ENCODE measurements around the gene ATP2C2. TPM values are rescaled to one million over a fixed set of nuclear protein-coding genes. Genes with fewer than 3 reads are reported as not detected.
"Not testable (repeated sequence)": the region's sequence is repeated elsewhere in the genome, so short reads cannot be mapped to it uniquely, and the experiment has no call there.

ATP2C2 gene
- total RNA-seq, 2 donors from 2014 or later = not detected

DNA sequence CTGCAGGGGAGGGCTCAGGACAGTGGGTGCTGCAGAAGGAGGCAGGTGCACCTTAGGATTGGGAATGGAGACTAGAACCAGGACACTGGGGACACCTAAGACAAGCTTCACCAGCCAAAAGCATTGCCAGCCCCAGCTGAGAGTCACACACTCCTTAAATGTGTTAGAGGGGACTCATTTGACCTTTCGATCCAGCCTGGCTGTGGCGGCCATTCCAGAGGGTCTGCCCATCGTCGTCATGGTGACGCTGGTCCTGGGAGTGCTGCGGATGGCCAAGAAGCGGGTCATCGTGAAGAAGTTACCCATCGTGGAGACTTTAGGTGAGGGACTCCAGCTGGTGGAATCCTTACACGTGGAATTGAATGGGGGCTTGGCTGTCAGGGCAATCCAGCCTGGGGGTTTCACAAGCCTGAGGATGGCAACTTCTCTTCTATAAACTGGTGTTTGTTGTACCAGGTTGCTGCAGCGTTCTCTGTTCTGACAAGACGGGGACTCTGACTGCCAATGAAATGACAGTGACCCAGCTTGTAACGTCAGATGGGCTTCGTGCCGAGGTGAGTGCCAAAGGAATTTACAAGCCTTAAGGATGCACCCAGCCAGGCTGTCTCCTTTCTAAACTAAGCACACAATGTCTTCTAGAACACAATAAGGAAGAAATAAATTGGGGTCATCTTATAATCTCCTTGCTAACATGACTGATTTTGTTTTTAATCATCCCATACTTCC lies 70.8 kb downstream of the ATP2C2 start:
- no peak for ATAC-seq
- Mint-ChIP-seq H3K27ac (no peak overlapping the region), H3K36me3 (no peaks in the 10 kb centered on the region), H3K9me3 (no peaks in the 10 kb centered on the region), H3K4me3 (no peak overlapping the region), H3K4me1 (ENCODE audit: low read depth in 2 of 2) (no peaks in the 10 kb centered on the region), H3K27me3 (peaks cover 7 to 9% of the 10 kb centered on the region in 2 donors)
- DNase-seq (ENCODE audit: low spot score) = no peak

DNA sequence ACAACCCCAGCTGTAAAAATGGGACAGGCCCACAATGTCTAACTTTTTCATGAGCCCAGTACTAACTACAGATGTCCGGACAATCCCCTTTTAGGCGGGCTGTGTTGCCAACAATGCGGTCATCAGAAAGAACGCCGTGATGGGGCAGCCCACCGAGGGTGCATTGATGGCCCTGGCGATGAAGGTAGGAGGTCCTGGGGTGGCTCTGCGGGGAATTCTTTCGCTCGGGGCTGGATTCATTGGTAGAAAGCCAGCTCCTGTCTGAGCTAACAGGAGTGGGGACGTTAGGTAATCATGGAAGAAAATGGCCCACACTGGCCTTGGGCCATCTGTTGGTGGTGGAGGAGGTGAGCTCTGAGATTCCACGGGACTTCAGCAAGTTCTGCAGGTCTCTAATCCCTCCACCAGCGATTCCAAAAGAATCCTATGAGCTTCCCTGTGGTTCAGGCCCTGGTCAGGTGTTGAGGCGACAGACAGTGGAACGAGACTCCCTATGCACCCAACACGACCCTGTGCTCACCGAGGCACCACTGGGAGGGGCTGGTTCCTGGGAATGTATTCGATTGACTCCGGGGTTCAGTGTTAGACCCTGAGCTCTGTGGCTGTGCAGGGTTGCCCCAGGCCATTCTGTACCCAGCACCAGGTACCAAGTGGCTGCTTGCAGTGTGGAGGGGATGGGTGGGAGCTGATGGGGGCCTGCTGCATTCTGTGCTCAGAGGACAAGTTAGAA lies 74.2 kb downstream of the ATP2C2 start:
- no peak overlapping the region for H3K4me3 Mint-ChIP-seq
- H3K36me3 Mint-ChIP-seq = no peaks in the 10 kb centered on the region
- ATAC-seq (peak in 1 of 2 donors; percentile 43), DNase-seq (ENCODE audit: low spot score) (no peak)
- no peak overlapping the region for H3K27ac Mint-ChIP-seq
- peaks cover 9 to 10% of the 10 kb centered on the region in 2 donors for H3K27me3 Mint-ChIP-seq
- H3K4me1 Mint-ChIP-seq (ENCODE audit: low read depth in 2 of 2) = no peaks in the 10 kb centered on the region
- H3K9me3 Mint-ChIP-seq = no peaks in the 10 kb centered on the region

DNA sequence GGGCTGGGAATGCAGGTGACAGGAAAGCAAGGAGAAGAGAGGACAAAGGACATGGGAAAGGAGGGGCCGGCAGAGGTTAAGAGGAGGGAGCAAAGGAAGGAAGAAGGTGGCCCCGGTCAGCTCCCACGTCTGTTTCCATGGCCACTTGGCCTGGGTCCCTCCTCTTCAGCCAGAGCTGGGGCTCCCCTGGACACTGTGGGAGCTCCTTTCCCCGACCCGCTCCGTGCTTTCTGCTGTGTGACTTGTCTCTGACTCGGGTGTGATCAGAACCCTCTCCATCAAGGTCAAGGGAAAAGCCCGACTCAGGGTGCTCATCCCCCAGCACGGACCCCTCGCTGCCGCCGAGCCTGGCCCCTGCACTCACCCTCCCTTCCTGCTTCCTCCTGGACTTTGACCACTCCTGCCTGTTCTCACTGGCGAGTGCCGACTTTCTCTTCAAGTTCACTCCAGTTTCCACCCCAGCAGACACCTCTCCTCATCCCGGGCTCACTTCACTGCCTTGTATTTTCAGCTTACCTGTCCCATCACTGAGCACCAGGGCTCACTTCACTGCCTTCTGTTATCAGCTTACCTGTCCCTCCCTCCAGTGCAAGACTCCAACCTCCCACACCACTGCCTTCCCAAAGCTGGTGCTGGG lies 74.9 kb downstream of the ATP2C2 start:
- H3K36me3 Mint-ChIP-seq = no peaks in the 10 kb centered on the region
- H3K4me1 Mint-ChIP-seq (ENCODE audit: low read depth in 2 of 2) = no peaks in the 10 kb centered on the region
- H3K4me3 Mint-ChIP-seq = no peak overlapping the region
- ATAC-seq = peak in 1 of 2 donors; percentile 37
- DNase-seq (ENCODE audit: low spot score) = peak; percentile 25
- H3K9me3 Mint-ChIP-seq = no peaks in the 10 kb centered on the region
- peaks cover 9 to 10% of the 10 kb centered on the region in 2 donors for H3K27me3 Mint-ChIP-seq
- no peak overlapping the region for H3K27ac Mint-ChIP-seq

DNA sequence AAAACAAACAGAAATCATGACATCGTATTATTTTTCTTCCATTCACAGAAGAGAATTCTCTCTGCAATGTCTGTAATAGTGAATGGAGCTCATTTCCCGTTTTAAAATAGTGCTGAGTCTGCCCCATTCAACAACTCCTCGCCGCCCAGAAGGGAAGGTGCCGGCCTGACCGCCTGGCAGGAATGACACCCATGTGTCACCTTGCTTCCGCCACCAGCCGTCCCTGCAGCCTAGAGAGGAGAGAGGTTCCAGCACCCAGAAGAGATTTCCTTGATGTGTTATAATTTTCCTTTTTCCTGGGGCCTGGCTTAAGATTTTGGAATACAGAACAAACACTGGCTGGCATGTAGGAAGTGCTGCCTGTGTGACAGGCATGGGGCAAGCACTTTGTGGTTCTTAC lies 76.1 kb downstream of the ATP2C2 start:
- Mint-ChIP-seq H3K36me3 (no peaks in the 10 kb centered on the region), H3K4me3 (no peak overlapping the region), H3K27ac (no peak overlapping the region), H3K27me3 (peaks cover 9 to 13% of the 10 kb centered on the region in 2 donors), H3K9me3 (no peaks in the 10 kb centered on the region), H3K4me1 (ENCODE audit: low read depth in 2 of 2) (no peaks in the 10 kb centered on the region)
- ATAC-seq (no peak), DNase-seq (ENCODE audit: low spot score) (peak; percentile 34)

DNA sequence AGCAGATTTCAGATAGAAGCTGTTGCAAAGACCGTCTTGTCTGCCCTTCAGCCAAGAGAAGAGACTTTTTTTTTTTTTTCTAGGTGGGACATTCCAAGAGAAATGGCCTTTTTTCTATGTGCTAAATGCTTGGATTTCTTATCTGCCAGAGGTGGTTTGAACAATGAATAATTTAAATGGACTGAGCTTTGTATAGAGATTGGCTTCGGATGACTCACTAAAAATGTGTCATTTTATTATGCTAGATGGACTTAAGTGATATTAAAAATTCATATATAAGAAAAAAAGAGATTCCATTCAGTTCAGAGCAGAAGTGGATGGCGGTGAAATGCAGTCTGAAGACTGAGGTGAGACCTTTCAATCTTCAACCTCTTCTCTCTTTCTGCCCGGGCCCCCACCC lies 77.7 kb downstream of the ATP2C2 start:
- no peak for ATAC-seq
- H3K27me3 Mint-ChIP-seq = peaks cover 9 to 13% of the 10 kb centered on the region in 2 donors
- H3K27ac Mint-ChIP-seq = no peak overlapping the region
- H3K36me3 Mint-ChIP-seq = no peaks in the 10 kb centered on the region
- no peaks in the 10 kb centered on the region for H3K4me1 Mint-ChIP-seq (ENCODE audit: low read depth in 2 of 2)
- no peak overlapping the region for H3K4me3 Mint-ChIP-seq
- no peaks in the 10 kb centered on the region for H3K9me3 Mint-ChIP-seq
- DNase-seq (ENCODE audit: low spot score) = no peak

DNA sequence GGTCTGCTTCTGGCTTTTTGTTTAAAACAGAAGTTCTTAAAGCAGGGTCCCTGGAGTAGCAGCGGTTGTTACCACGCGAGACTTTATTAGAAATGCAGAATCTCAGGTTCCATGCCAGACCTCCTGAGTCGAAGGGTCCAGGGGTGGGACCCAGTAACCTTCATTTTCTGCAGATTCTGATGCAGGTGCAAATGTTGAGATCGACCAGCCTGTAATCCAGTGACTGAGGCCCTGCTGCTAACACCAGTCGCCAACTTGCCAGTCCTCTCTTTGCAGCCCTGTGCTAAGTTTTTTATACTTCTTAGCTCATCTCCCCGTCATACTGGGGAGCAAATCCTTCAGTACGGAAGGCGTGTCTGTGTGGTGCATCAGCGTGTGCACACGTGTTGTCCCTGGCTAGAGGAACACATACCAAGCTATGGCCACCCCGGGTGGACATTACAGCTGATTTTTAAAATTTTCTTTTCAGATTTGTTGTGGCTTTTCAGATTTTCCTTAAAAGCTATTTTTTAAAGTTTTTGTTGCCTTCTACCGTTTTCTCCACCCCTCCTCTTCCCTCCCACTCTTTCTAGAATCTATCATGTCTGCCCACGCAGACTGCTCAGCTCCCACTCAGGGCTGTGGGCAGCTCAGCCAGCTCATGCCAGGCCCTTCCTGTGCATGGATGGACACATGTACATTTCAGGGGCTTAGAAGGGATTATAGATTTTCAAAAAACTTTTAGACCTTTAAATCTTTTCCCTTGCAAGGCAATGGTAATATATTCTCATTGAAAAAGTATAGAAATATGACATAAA lies 78.5 kb downstream of the ATP2C2 start:
- H3K36me3 Mint-ChIP-seq = no peaks in the 10 kb centered on the region
- H3K9me3 Mint-ChIP-seq = no peaks in the 10 kb centered on the region

DNA sequence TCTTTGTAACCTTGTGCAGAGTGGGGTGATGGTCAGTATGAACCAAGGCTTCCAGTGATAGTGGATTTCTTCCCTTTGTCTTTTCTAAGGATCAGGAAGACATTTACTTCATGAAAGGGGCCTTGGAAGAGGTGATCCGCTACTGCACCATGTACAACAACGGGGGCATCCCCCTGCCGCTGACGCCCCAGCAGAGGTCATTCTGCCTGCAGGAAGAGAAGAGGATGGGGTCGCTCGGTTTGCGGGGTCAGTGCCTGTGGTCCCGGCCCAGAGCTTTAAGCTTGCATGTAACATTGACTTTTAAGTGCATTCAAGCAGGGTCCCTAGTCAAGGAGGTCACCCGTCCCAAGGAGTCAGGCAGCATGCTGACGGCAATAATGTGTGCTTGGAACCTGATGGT lies 80.1 kb downstream of the ATP2C2 start:
- H3K27me3 Mint-ChIP-seq = peaks cover 4 to 10% of the 10 kb centered on the region in 2 donors
- peak; percentile 35 for DNase-seq (ENCODE audit: low spot score)

More for the DNA sequence above, 78.5 kb downstream of the ATP2C2 start:
- DNase-seq (ENCODE audit: low spot score) (peak; percentile 1), ATAC-seq (no peak)
- no peak overlapping the region for H3K4me3 Mint-ChIP-seq
- no peaks in the 10 kb centered on the region for H3K4me1 Mint-ChIP-seq (ENCODE audit: low read depth in 2 of 2)
- peaks cover 9 to 13% of the 10 kb centered on the region in 2 donors for H3K27me3 Mint-ChIP-seq
- H3K27ac Mint-ChIP-seq = no peak overlapping the region

DNA sequence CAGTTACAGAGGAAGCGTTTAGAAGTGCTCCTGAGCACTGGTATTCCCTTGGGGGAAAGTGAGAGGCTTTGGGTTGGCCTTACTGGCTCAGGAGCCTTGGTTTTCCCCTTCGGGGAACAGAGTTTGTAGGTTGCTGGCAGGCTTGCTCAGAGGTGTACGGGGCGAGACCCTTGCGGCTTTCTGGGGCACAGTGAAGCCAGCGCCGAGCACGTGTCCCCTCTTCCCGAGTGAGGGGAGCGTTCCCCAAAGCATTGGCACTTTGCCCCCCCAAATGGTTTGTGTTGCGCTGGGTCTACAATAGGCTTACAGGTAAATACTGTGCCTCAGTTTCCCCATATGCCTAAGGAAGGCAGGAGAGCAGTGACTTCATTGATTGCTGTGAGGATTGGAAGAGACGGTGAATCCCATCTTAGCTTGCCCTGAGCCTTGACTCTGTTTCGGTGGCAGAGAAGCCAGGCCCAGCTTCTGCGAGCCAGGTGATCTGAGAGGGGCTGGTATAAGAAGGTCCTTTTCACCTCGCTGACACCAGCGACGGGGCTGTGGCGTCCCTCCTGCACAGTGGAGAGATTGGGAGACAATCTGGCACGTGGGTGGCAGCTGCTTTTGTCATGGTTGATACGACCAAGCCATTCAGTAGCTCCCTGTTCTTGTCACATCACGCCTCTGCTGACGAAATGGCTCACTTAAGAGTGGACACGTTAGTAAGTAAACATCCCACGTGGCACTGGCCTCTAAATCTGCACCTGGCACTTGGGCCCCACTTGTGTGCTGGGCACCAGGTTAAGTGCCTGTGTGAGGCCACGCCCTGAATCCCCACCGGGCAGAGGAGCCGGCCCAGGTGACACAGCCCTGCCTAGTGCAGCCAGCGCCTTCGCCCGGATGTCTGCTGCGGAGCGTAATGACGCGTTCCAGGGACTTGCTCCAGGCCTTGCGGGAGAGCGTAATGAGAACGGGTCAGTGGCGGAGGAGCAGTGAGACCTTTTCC lies 81.1 kb downstream of the ATP2C2 start:
- ATAC-seq (no peak), DNase-seq (ENCODE audit: low spot score) (peak; percentile 45)
- no peaks in the 10 kb centered on the region for H3K36me3 Mint-ChIP-seq
- no peak overlapping the region for H3K4me3 Mint-ChIP-seq
- no peak overlapping the region for H3K27ac Mint-ChIP-seq
- no peaks in the 10 kb centered on the region for H3K9me3 Mint-ChIP-seq
- no peaks in the 10 kb centered on the region for H3K4me1 Mint-ChIP-seq (ENCODE audit: low read depth in 2 of 2)
- H3K27me3 Mint-ChIP-seq = peaks cover 0 to 7% of the 10 kb centered on the region in 2 donors

More for the DNA sequence above, 80.1 kb downstream of the ATP2C2 start:
- Mint-ChIP-seq H3K4me1 (ENCODE audit: low read depth in 2 of 2) (no peaks in the 10 kb centered on the region), H3K36me3 (no peaks in the 10 kb centered on the region), H3K9me3 (no peaks in the 10 kb centered on the region), H3K27ac (no peak overlapping the region), H3K4me3 (no peak overlapping the region)
- ATAC-seq = no peak

DNA sequence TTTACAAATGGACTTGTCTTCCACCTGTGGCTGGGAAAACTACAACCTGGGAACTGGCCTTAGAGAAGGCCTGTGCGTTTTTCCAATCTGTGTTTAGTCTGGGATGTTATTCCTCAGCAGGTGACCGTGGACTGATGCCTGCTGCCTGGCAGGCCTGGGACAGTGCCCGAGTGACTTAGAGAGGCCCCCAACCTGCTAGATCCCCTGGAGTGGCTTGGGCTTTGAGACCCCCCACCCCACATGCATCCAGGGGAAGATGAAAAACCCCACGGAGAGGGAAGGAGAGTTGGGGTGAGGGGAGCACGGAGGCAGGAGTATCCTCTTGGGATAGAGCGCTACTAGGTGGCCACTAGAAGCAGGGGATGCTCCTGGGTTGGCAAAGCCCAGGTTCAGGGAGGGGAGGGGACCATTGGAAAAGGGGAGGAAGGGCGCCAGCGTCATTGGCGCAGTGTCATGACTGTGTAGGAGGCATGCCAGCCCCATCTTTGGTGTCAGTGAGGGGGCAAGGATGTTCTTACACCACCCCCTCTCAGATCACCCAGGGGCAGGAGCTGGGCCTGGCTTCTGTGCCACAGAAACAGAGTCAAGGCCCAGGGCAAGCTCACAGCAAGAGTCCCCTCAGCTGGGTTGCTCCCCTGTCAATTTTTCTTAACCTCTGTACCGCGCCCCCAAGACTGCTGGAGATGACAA lies 82.0 kb downstream of the ATP2C2 start:
- H3K4me1 Mint-ChIP-seq (ENCODE audit: low read depth in 2 of 2) = no peaks in the 10 kb centered on the region
- peaks cover 0 to 5% of the 10 kb centered on the region in 2 donors for H3K27me3 Mint-ChIP-seq
- H3K9me3 Mint-ChIP-seq = no peaks in the 10 kb centered on the region
- no peak overlapping the region for H3K4me3 Mint-ChIP-seq
- DNase-seq (ENCODE audit: low spot score) = peak; percentile 50
- H3K36me3 Mint-ChIP-seq = no peaks in the 10 kb centered on the region
- ATAC-seq = no peak
- H3K27ac Mint-ChIP-seq = no peak overlapping the region

DNA sequence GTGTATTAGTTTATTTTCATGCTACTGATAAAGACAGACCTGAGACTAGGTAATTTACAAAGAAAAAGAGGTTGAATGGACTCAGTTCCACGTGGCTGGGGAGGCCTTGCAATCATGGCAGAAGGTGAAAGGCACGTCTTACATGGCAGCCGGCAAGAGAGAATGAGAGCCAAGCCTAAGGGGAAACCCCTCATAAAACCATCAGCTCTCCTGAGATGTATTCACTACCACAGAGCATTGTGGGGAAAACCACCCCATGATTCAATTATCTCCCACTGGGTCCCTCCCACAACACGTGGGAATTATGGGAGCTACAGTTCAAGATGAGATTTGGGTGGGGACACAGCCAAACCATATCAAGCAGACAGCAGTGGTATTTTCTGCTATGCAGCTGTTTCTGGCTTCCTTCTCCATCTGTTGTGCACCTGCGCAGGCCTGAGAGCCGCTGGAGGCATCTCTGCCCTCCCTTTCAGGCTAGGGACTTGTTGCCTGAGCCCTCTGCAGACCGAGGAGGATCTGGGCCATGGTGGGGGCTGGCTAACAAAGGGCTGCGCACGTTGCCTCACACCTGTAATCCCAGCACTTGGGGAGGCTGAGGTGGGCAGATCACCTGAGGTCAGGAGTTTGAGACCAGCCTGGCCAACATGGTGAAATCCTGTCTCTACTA lies 82.8 kb downstream of the ATP2C2 start:
- ATAC-seq; H3K4me1 Mint-ChIP-seq (ENCODE audit: low read depth in 2 of 2); H3K27ac Mint-ChIP-seq: not testable (repeated sequence)

DNA sequence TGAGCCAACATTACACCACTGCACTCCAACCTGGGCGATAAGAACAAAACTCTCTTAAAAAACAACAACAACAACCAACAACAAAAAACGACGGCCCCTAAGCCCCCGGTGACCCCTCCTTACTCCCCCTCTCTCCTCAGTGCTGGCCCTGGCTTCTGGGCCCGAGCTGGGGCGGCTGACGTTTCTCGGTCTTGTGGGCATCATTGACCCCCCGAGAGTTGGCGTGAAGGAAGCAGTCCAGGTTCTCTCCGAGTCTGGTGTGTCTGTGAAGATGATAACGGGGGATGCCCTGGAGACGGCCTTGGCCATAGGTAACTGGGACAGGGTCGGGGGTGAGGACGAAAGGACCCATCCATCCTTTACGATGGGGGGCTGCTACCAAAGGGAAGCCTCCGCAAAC lies 83.4 kb downstream of the ATP2C2 start:
- no peak for ATAC-seq

More for the DNA sequence above, 82.8 kb downstream of the ATP2C2 start:
- H3K27me3 Mint-ChIP-seq, H3K4me3 Mint-ChIP-seq, H3K36me3 Mint-ChIP-seq, H3K9me3 Mint-ChIP-seq: not testable (repeated sequence)
- peak; percentile 29 for DNase-seq (ENCODE audit: low spot score)

More for the DNA sequence above, 83.4 kb downstream of the ATP2C2 start:
- DNase-seq (ENCODE audit: low spot score) = peak; percentile 49
- H3K9me3 Mint-ChIP-seq = no peaks in the 10 kb centered on the region
- H3K4me1 Mint-ChIP-seq (ENCODE audit: low read depth in 2 of 2) = no peaks in the 10 kb centered on the region
- no peaks in the 10 kb centered on the region for H3K36me3 Mint-ChIP-seq
- H3K27me3 Mint-ChIP-seq = peaks cover 0 to 5% of the 10 kb centered on the region in 2 donors
- no peak overlapping the region for H3K27ac Mint-ChIP-seq
- no peak overlapping the region for H3K4me3 Mint-ChIP-seq
